HCT116 (cell line): ENCODE results near the gene MAML3.

Experiments
- EZH2 ChIP-seq: fragments of 200-600 bp; sonication (generic); IDR thresholded peaks from 2 replicates; pipeline ENCODE4 v1.6.1; 2017; ENCODE audit warnings: antibody characterized with exemption, mixed run types
- EZH2phosphoT487 ChIP-seq: fragments of 200-600 bp; IDR thresholded peaks from 2 replicates; pipeline ENCODE4 v1.6.1; 2018; ENCODE audit warnings: antibody characterized with exemption, borderline replicate concordance

DNA sequence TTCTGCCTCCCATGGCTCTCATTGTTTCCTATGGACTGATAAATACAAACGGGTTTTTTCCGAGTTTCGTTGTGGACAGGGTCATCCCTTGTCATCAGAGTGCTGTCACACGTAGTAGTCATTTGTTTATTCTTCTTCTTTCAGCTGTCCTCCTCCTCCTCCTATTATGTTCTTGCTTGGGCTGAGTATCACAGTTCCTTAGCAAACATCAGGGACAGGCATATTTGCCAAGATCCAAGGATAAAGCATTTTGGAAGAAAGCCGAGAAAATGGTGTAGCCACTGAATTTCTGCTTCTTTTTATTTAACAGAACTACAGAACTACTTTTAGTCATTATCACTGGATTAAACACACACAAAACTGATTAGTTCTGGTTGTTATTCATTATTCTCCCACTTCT lies 167.9 kb downstream of the MAML3 start:
- TF ChIP-seq EZH2 (no peak), EZH2phosphoT487 (no peak)
